ENCODE measurements around the gene KAT8. TPM values are rescaled to one million over a fixed set of nuclear protein-coding genes. Genes with fewer than 3 reads are reported as not detected.

Gene KAT8
- total and polyA plus RNA-seq, 2 of the 13 experiments (the other 11 are each of a cell fraction or from before 2014, with no cell fraction given), result 79.0 to 84.2 TPM

DNA sequence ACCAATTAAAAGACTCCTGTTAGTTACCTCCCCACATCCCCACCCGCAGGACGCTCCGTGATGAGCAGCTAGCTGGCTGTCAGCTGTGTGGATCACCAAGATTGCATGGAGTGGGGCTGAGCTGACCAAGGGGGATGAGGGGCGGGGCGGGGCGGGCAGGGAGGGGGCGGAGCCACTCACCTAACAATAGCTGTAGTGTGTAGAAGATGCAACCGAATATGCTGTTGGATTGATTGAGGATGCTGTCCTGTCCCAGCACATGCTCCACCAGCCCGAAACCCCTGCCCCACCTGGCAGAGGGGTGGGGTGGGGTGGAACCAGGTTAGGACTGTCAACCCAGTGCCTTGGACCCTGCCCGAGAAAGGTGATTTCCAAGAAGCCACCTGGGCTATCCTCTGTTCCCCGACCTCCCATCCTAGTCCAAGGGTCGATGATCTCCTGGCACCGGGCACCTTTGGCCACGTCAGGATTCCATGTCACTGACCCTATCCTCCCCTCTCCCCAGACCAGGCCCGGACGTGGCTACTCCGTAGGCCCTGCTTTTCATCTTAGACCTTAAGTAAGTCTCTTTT, 24.2 kb upstream of the KAT8 start (continued):
- TF ChIP-seq, protein P1, sequence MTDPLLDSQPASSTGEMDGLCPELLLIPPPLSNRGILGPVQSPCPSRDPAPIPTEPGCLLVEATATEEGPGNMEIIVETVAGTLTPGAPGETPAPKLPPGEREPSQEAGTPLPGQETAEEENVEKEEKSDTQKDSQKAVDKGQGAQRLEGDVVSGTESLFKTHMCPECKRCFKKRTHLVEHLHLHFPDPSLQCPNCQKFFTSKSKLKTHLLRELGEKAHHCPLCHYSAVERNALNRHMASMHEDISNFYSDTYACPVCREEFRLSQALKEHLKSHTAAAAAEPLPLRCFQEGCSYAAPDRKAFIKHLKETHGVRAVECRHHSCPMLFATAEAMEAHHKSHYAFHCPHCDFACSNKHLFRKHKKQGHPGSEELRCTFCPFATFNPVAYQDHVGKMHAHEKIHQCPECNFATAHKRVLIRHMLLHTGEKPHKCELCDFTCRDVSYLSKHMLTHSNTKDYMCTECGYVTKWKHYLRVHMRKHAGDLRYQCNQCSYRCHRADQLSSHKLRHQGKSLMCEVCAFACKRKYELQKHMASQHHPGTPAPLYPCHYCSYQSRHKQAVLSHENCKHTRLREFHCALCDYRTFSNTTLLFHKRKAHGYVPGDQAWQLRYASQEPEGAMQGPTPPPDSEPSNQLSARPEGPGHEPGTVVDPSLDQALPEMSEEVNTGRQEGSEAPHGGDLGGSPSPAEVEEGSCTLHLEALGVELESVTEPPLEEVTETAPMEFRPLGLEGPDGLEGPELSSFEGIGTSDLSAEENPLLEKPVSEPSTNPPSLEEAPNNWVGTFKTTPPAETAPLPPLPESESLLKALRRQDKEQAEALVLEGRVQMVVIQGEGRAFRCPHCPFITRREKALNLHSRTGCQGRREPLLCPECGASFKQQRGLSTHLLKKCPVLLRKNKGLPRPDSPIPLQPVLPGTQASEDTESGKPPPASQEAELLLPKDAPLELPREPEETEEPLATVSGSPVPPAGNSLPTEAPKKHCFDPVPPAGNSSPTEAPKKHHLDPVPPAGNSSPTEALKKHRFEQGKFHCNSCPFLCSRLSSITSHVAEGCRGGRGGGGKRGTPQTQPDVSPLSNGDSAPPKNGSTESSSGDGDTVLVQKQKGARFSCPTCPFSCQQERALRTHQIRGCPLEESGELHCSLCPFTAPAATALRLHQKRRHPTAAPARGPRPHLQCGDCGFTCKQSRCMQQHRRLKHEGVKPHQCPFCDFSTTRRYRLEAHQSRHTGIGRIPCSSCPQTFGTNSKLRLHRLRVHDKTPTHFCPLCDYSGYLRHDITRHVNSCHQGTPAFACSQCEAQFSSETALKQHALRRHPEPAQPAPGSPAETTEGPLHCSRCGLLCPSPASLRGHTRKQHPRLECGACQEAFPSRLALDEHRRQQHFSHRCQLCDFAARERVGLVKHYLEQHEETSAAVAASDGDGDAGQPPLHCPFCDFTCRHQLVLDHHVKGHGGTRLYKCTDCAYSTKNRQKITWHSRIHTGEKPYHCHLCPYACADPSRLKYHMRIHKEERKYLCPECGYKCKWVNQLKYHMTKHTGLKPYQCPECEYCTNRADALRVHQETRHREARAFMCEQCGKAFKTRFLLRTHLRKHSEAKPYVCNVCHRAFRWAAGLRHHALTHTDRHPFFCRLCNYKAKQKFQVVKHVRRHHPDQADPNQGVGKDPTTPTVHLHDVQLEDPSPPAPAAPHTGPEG (CRISPR knock-in tag; IDR thresholded peaks at IDR 0.05), result no peak
- TF ChIP-seq ZNF772 (CRISPR knock-in tag; IDR thresholded peaks at IDR 0.05) (no peak), TEF (CRISPR knock-in tag; IDR thresholded peaks at IDR 0.05) (no peak), ZFP41 (CRISPR knock-in tag; IDR thresholded peaks at IDR 0.05; ENCODE audit: borderline replicate concordance) (no peak), ERF (CRISPR knock-in tag; IDR thresholded peaks at IDR 0.05) (0 out of 2 replicates have a peak, but pooled peaks have one; percentile 30), KLF6 (CRISPR knock-in tag; IDR thresholded peaks at IDR 0.05) (0 out of 2 replicates have a peak, but pooled peaks have one; percentile 42), PCBP1 (IDR thresholded peaks at IDR 0.05; ENCODE audit: borderline replicate concordance, low read depth, low read length) (no peak), ZNF670 (CRISPR knock-in tag; IDR thresholded peaks at IDR 0.05; ENCODE audit: borderline replicate concordance) (0 out of 2 replicates have a peak, but pooled peaks have one; percentile 34), ZNF251 (CRISPR knock-in tag; IDR thresholded peaks at IDR 0.05) (no peak), ADNP (CRISPR knock-in tag; IDR thresholded peaks at IDR 0.05) (no peak), YEATS2 (CRISPR knock-in tag; IDR thresholded peaks at IDR 0.05; ENCODE audit: borderline replicate concordance) (no peak), FOXO1 (CRISPR knock-in tag; IDR thresholded peaks at IDR 0.05) (0 out of 2 replicates have a peak, but pooled peaks have one; percentile 26), ZNF367 (CRISPR knock-in tag; IDR thresholded peaks at IDR 0.05; ENCODE audit: borderline replicate concordance) (no peak), ZEB1 (IDR thresholded peaks at IDR 0.05; ENCODE audit: insufficient replicate concordance, low read depth) (no peak), SOX5 (CRISPR knock-in tag; IDR thresholded peaks at IDR 0.05; ENCODE audit: borderline replicate concordance) (peak; percentile 55; the same call in 1 of the 2 replicates), ZFY (CRISPR knock-in tag; IDR thresholded peaks at IDR 0.05) (peak; percentile 56), MEIS1 (CRISPR knock-in tag; IDR thresholded peaks at IDR 0.05; ENCODE audit: borderline replicate concordance) (no peak), NCOA2 (CRISPR knock-in tag; IDR thresholded peaks at IDR 0.05) (0 out of 2 replicates have a peak, but pooled peaks have one; percentile 38), MAFK (conservative IDR thresholded peaks at IDR 0.05 in 1 of 2, IDR thresholded peaks at IDR 0.05 in 1 of 2; ENCODE audit: low read length in 2 of 2) (no peak)
- TF ChIP-seq, protein P2, sequence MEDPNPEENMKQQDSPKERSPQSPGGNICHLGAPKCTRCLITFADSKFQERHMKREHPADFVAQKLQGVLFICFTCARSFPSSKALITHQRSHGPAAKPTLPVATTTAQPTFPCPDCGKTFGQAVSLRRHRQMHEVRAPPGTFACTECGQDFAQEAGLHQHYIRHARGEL (CRISPR knock-in tag; IDR thresholded peaks at IDR 0.05), result no peak
- TF ChIP-seq, protein P3, sequence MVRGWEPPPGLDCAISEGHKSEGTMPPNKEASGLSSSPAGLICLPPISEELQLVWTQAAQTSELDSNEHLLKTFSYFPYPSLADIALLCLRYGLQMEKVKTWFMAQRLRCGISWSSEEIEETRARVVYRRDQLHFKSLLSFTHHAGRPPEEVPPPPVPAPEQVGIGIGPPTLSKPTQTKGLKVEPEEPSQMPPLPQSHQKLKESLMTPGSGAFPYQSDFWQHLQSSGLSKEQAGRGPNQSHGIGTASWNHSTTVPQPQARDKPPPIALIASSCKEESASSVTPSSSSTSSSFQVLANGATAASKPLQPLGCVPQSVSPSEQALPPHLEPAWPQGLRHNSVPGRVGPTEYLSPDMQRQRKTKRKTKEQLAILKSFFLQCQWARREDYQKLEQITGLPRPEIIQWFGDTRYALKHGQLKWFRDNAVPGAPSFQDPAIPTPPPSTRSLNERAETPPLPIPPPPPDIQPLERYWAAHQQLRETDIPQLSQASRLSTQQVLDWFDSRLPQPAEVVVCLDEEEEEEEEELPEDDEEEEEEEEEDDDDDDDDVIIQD (CRISPR knock-in tag; IDR thresholded peaks at IDR 0.05; ENCODE audit: low read depth), result peak; percentile 62; the same call in 1 of the 2 replicates

Data from HepG2 (cell line).